HCEC 1CT (cell line): Measurements from ENCODE around the gene C5orf52.
"Not testable (repeated sequence)": the region's sequence is repeated elsewhere in the genome, so short reads cannot be mapped to it uniquely, and the experiment has no call there.

Experiments
- DNase-seq: peaks from one replicate; pipeline ENCODE4 v3.0.0-alpha.2; 2017

Gene C5orf52

GRCh38 chr5:157727858-157728257 is 56.5 kb downstream of the C5orf52 start:
- not testable (repeated sequence) for DNase-seq
